ENCODE data around the gene FSHR. TPM values are rescaled to one million over a fixed set of nuclear protein-coding genes. Genes with fewer than 3 reads are reported as not detected.

The FSHR gene
- total and polyA plus RNA-seq, 2 of the 4 experiments (the other 2 are of a cell fraction): not detected

- POLR2A ChIA-PET (ENCODE audit: unreplicated experiment): no interaction called here
- Histone ChIP-seq H2BK15ac (ENCODE audit: low read depth, low read length) (no peak overlapping the region), H3K4ac (ENCODE audit: low read depth, low read length) (no peak overlapping the region), H2AFZ (replicated peaks; ENCODE audit: low read length, poor library complexity) (no peak overlapping the region), H4K91ac (ENCODE audit: insufficient read depth, low read depth, low read length) (no peak overlapping the region), H4K8ac (ENCODE audit: low read depth in 2 of 2, low read length in 2 of 2) (no peak overlapping the region), H2BK20ac (ENCODE audit: low read depth, low read length) (no peak overlapping the region), H3K14ac (replicated peaks; ENCODE audit: low read depth, low read length) (no peak overlapping the region), H3K9me3 (ENCODE audit: control insufficient read depth, insufficient read depth, low read length) (no peaks in the 10 kb centered on the region; the same call in 1 of the 2 replicates), H3K27me3 (ENCODE audit: control insufficient read depth, insufficient read depth, low read length) (no peaks in the 10 kb centered on the region), H3K4me3 (ENCODE audit: insufficient read depth, low read depth, low read length) (no peak overlapping the region), H3K23ac (ENCODE audit: low read depth, low read length) (no peak overlapping the region), H3K9ac (ENCODE audit: low read depth, low read length) (no peak overlapping the region), H4K5ac (ENCODE audit: low read depth, low read length) (no peak overlapping the region), H2BK5ac (ENCODE audit: low read depth, low read length, poor library complexity, severe bottlenecking) (no peak overlapping the region), H3K36me3 (ENCODE audit: control insufficient read depth, insufficient read depth, low read length) (no peaks in the 10 kb centered on the region), H3K4me2 (ENCODE audit: low read depth, low read length) (no peak overlapping the region), H3K9me1 (ENCODE audit: insufficient read depth, low read length) (no peaks in the 10 kb centered on the region), H3K27ac (ENCODE audit: insufficient read depth, low read length) (no peak overlapping the region), H2BK120ac (ENCODE audit: low read depth, low read length) (no peak overlapping the region), H3K79me1 (ENCODE audit: low read depth in 1 of 2, low read length in 2 of 2) (no peaks in the 10 kb centered on the region), H2AK9ac (replicated peaks; ENCODE audit: low read depth, low read length, poor library complexity) (no peak overlapping the region), H3K18ac (ENCODE audit: low read depth, low read length) (no peak overlapping the region), H2AK5ac (ENCODE audit: low read depth, low read length) (no peak overlapping the region), H3K56ac (ENCODE audit: extremely low read depth, insufficient read depth, low read length) (no peak overlapping the region), H4K20me1 (ENCODE audit: insufficient read depth, low read length) (no peaks in the 10 kb centered on the region), H3K4me1 (ENCODE audit: control insufficient read depth, insufficient read depth, low read length) (no peaks in the 10 kb centered on the region)
- dilution Hi-C loops (cut with HindIII; ENCODE audit: low sequenced_read_pairs, unreplicated experiment) (no loop called here), intact Hi-C loops (cut with micrococcal nuclease) (no loop called here), in situ Hi-C loops (cut with MboI; ENCODE audit: low sequenced_read_pairs) (no loop called here)
- no CpG with 5 or more reads among the region's 4 CpGs for WGBS, 2 experiments (ENCODE audit: extremely low coverage in 2 of 2, insufficient read length in 1 of 2)
- TF ChIP-seq CTCF (conservative IDR thresholded peaks at IDR 0.05; ENCODE audit: low read depth, low read length) (no peak), RFX5 (IDR thresholded peaks at IDR 0.05; ENCODE audit: low read depth, low read length) (no peak), POLR2A (IDR thresholded peaks at IDR 0.05; ENCODE audit: low read depth, low read length) (no peak), MXI1 (IDR thresholded peaks at IDR 0.05; ENCODE audit: borderline replicate concordance, low read depth, low read length) (no peak), SMC3 (IDR thresholded peaks at IDR 0.05; ENCODE audit: low read depth, low read length) (no peak), USF2 (IDR thresholded peaks at IDR 0.05; ENCODE audit: low read depth, low read length) (no peak), RAD21 (IDR thresholded peaks at IDR 0.05; ENCODE audit: low read length) (no peak), NFE2L2 (IDR thresholded peaks at IDR 0.05; ENCODE audit: low read depth, low read length) (no peak), MAFK (IDR thresholded peaks at IDR 0.05; ENCODE audit: low read depth, low read length) (no peak), BHLHE40 (IDR thresholded peaks at IDR 0.05; ENCODE audit: low read depth, low read length) (no peak)
- CTCF ChIA-PET: interaction anchor here (0.6 kb wide), 1 partner anchor 269 kb away, joined by 3 read pairs; no protein-coding TSS in a partner anchor
- BruUV-seq (replicated peaks): no TSS peak
- ATAC-seq (ENCODE audit: low read depth) (no peak), DNase-seq (no peak)
These were observed 35.4 kb upstream of the FSHR start for GRCh38 chr2:49189512-49190225.

Measured in IMR-90 (cell line).